HCT116 (cell line): ENCODE measurements around the gene CDH13. TPM values are rescaled to one million over a fixed set of nuclear protein-coding genes. Genes with fewer than 3 reads are reported as not detected.

ENCODE experiments used
- ATAC-seq: fragments of 200-7000 bp; cut with Tn5 transposase; 2 replicates; pipeline ENCODE4 v1.9.1; 2020; ENCODE audit warnings: mild to moderate bottlenecking, moderate library complexity
- BruUV-seq: library from RNA; stranded (reverse); fragments of 400-500 nt; replicated peaks from 2 replicates; lab custom pipeline; 2021; lab: Mats Ljungman, UMichigan
- CTCF ChIA-PET: fragments of 300-600 bp; sonication (Branson Sonifier 250); formaldehyde crosslinking; loops from one replicate; lab custom pipeline; 2021; ENCODE audit warnings: antibody characterized with exemption; lab: Charles Lee
- POLR2A ChIA-PET: fragments of 300-600, 350-600 bp; sonication (Branson Sonifier 250); formaldehyde crosslinking; loops from one replicate; lab custom pipeline; 2021; ENCODE audit warnings: antibody characterized with exemption; lab: Charles Lee
- RAD21 ChIA-PET, 2 experiments: fragments of 300-600 bp; sonication (Branson Sonifier 250); formaldehyde crosslinking; loops; one replicate each; lab custom pipeline; 2023; ENCODE audit warnings: low total read pairs in 2 of 2; ENCODE audit not compliant: uncharacterized antibody in 2 of 2, unreplicated experiment in 2 of 2, low non-redundant PET in 1 of 2; lab: Charles Lee
- DNase-seq: peaks from one replicate; pipeline ENCODE4 v3.0.0-alpha.2; 2010; ENCODE audit warnings: low read depth, low spot score
- H2AFZ ChIP-seq: fragments of 200-600 bp; shearing (Covaris generic), sonication (generic); 2 replicates; pipeline ENCODE4 v1.6.1; 2017; ENCODE audit warnings: low read depth, mixed run types, mixed read lengths, antibody characterized with exemption, low read length; ENCODE audit not compliant: poor library complexity, severe bottlenecking
- H3K27ac ChIP-seq: 2 replicates; pipeline ENCODE4 v1.5.1; 2012; ENCODE audit warnings: low read depth, low read length
- H3K27me3 ChIP-seq: fragments of 200-600 bp; sonication (generic); 2 replicates; pipeline ENCODE4 v1.6.1; 2016; ENCODE audit warnings: mixed run types, low read length, mixed read lengths; ENCODE audit not compliant: insufficient read depth
- H3K36me3 ChIP-seq, 2 experiments: fragments of 200-500 bp in 1 of 2; fragments of 200-600 bp in 1 of 2; sonication (Bioruptor generic) in 1 of 2; sonication (generic) in 1 of 2; 2 replicates each; pipeline versions ENCODE4 v1.5.1 to v1.6.1; 2014 to 2016; ENCODE audit warnings: low read length in 2 of 2, inconsistent platforms in 1 of 2, mixed read lengths in 1 of 2, mixed run types in 1 of 2; ENCODE audit not compliant: insufficient read depth in 2 of 2, control insufficient read depth in 1 of 2
- H3K4me1 ChIP-seq, 2 experiments: fragments of 200-600 bp in 1 of 2; sonication (generic) in 1 of 2; 2 replicates each; pipeline versions ENCODE4 v1.5.1 to v1.6.1; 2012 to 2017; ENCODE audit warnings: low read length in 2 of 2, inconsistent platforms in 1 of 2, mild to moderate bottlenecking in 1 of 2, mixed read lengths in 1 of 2, mixed run types in 1 of 2, moderate library complexity in 1 of 2; ENCODE audit not compliant: insufficient read depth in 2 of 2, control insufficient read depth in 1 of 2
- H3K4me2 ChIP-seq: fragments of 200-600 bp; sonication (generic); 2 replicates; pipeline ENCODE4 v1.6.1; 2017; ENCODE audit warnings: mixed run types, low read length, mixed read lengths
- H3K4me3 ChIP-seq, 2 experiments: fragments of 200-600 bp in 1 of 2; sonication (generic) in 1 of 2; replicated peaks in 1 of 2; 2 replicates each; pipeline ENCODE4 v1.5.1; 2011 to 2016; ENCODE audit warnings: low read length in 2 of 2, control low read depth in 1 of 2, low read depth in 1 of 2, mild to moderate bottlenecking in 1 of 2, mixed read lengths in 1 of 2, mixed run types in 1 of 2
- H3K79me2 ChIP-seq: fragments of 200-600 bp; sonication (generic); 2 replicates; pipeline ENCODE4 v1.6.1; 2017; ENCODE audit warnings: mild to moderate bottlenecking, mixed run types, low read length, moderate library complexity, mixed read lengths; ENCODE audit not compliant: insufficient read depth
- H3K9ac ChIP-seq: fragments of 200-600 bp; sonication (generic); 2 replicates; pipeline ENCODE4 v1.6.1; 2016; ENCODE audit warnings: low read length, mixed read lengths
- H3K9me2 ChIP-seq: fragments of 200-600 bp; sonication (generic), shearing (Covaris generic); 2 replicates; pipeline ENCODE4 v1.6.1; 2017; ENCODE audit warnings: mixed run types, mild to moderate bottlenecking, moderate library complexity; ENCODE audit not compliant: insufficient read depth
- H3K9me3 ChIP-seq, 2 experiments: fragments of 200-500 bp in 1 of 2; fragments of 200-600 bp in 1 of 2; sonication (Bioruptor generic) in 1 of 2; sonication (generic) in 1 of 2; 2 replicates each; pipeline ENCODE4 v1.6.1; 2014 to 2017; ENCODE audit warnings: low read length in 2 of 2, mixed read lengths in 2 of 2, inconsistent platforms in 1 of 2, low read depth in 1 of 2, mild to moderate bottlenecking in 1 of 2, mixed run types in 1 of 2, moderate library complexity in 1 of 2; ENCODE audit not compliant: control insufficient read depth in 1 of 2, insufficient read depth in 1 of 2
- H4K20me1 ChIP-seq: fragments of 200-600 bp; sonication (generic), shearing (Covaris generic); 2 replicates; pipeline ENCODE4 v1.6.1; 2017; ENCODE audit warnings: mixed run types, mild to moderate bottlenecking, moderate library complexity; ENCODE audit not compliant: insufficient read depth
- ATF3 ChIP-seq: IDR thresholded peaks from 2 replicates; pipeline ENCODE4 v1.6.1; 2012
- CBX3 ChIP-seq: IDR thresholded peaks from 2 replicates; pipeline ENCODE4 v1.6.1; 2012; ENCODE audit warnings: low read depth
- CEBPB ChIP-seq: IDR thresholded peaks from 2 replicates; pipeline ENCODE4 v1.6.1; 2012; ENCODE audit warnings: low read depth
- CTCF ChIP-seq, 3 experiments: fragments of 200-600 bp in 1 of 3; sonication (generic) in 1 of 3; IDR thresholded peaks in 2 of 3; conservative IDR thresholded peaks in 1 of 3; 2 replicates each; pipeline ENCODE4 v1.5.1; 2012 to 2017; ENCODE audit warnings: low read depth in 2 of 3, low read length in 2 of 3, antibody characterized with exemption in 1 of 3, borderline replicate concordance in 1 of 3, control low read depth in 1 of 3, mild to moderate bottlenecking in 1 of 3, mixed read lengths in 1 of 3, mixed run types in 1 of 3, moderate library complexity in 1 of 3; ENCODE audit not compliant: insufficient read depth in 1 of 3
- EGR1 ChIP-seq: IDR thresholded peaks from 2 replicates; pipeline ENCODE4 v1.6.1; 2012; ENCODE audit warnings: low read depth
- EZH2 ChIP-seq: fragments of 200-600 bp; sonication (generic); IDR thresholded peaks from 2 replicates; pipeline ENCODE4 v1.6.1; 2017; ENCODE audit warnings: antibody characterized with exemption, mixed run types
- EZH2phosphoT487 ChIP-seq: fragments of 200-600 bp; IDR thresholded peaks from 2 replicates; pipeline ENCODE4 v1.6.1; 2018; ENCODE audit warnings: antibody characterized with exemption, borderline replicate concordance
- FOSL1 ChIP-seq: IDR thresholded peaks from 2 replicates; pipeline ENCODE4 v1.6.1; 2012; ENCODE audit warnings: low read depth
- POLR2A ChIP-seq: IDR thresholded peaks from 2 replicates; pipeline ENCODE4 v1.7.0; 2011; ENCODE audit warnings: borderline replicate concordance; ENCODE audit not compliant: insufficient read depth, insufficient read length; ENCODE audit errors: extremely low read depth
- RAD21 ChIP-seq: IDR thresholded peaks from 2 replicates; pipeline ENCODE4 v1.6.1; 2012; ENCODE audit warnings: low read depth, mild to moderate bottlenecking
- REST ChIP-seq: IDR thresholded peaks from 2 replicates; pipeline ENCODE4 v1.6.1; 2012; ENCODE audit warnings: low read depth
- SIN3A ChIP-seq: IDR thresholded peaks from 2 replicates; pipeline ENCODE4 v1.6.1; 2012; ENCODE audit warnings: low read depth
- SP1 ChIP-seq: IDR thresholded peaks from 2 replicates; pipeline ENCODE4 v1.6.1; 2012; ENCODE audit warnings: low read depth
- TCF7L2 ChIP-seq: IDR thresholded peaks from 2 replicates; pipeline ENCODE4 v1.7.0; 2011; ENCODE audit warnings: borderline replicate concordance, inconsistent platforms; ENCODE audit not compliant: insufficient read depth, insufficient read length; ENCODE audit errors: extremely low read depth
- YY1 ChIP-seq: IDR thresholded peaks from 2 replicates; pipeline ENCODE4 v1.6.1; 2011; ENCODE audit warnings: low read length, low read depth, moderate library complexity, mild to moderate bottlenecking; ENCODE audit not compliant: insufficient replicate concordance; ENCODE audit errors: extremely low read depth
- ZBTB33 ChIP-seq: IDR thresholded peaks from 2 replicates; pipeline ENCODE4 v1.6.1; 2011; ENCODE audit warnings: mild to moderate bottlenecking, low read length, moderate library complexity; ENCODE audit not compliant: insufficient replicate concordance; ENCODE audit errors: extremely low read depth
- ZFX ChIP-seq: fragments of 450-650 bp; IDR thresholded peaks from 2 replicates; pipeline ENCODE4 v1.6.1; 2017
- ZNF274 ChIP-seq: fragments of 200-500 bp; sonication (Bioruptor generic); IDR thresholded peaks from 2 replicates; pipeline ENCODE4 v1.6.1; 2014; ENCODE audit warnings: mild to moderate bottlenecking, low read depth, low read length, inconsistent platforms
- intact Hi-C: fragments of 100-400 bp; cut with micrococcal nuclease; formaldehyde crosslinking; loops from 2 replicates; pipeline ENCODE4 v1.10.0; 2022
- total RNA-seq: library from RNA; stranded (reverse); gene quantifications from one replicate; pipeline ENCODE4 v1.2.1, GENCODE V29; 2021; ENCODE audit not compliant: unreplicated experiment

CDH13 gene
- total RNA-seq, 1 experiment from 2014 or later = not detected

GRCh38 chr16:83475108-83475507, 848.3 kb downstream of the CDH13 start:
- ChIA-PET CTCF (no interaction called here), RAD21 (no interaction called here), POLR2A (no interaction called here)
- ATAC-seq (no peak), DNase-seq (no peak)
- H3K4me1 ChIP-seq = no peaks in the 10 kb centered on the region
- no peaks in the 10 kb centered on the region for H3K9me3 ChIP-seq
- no peaks in the 10 kb centered on the region for H3K79me2 ChIP-seq
- no TSS peak for BruUV-seq
- H3K36me3 ChIP-seq = no peaks in the 10 kb centered on the region
- peaks cover 37% of the 10 kb centered on the region for H3K27me3 ChIP-seq
- H2AFZ ChIP-seq = no peak overlapping the region
- no peak overlapping the region for H3K4me2 ChIP-seq
- H3K27ac ChIP-seq = no peak overlapping the region
- no peak overlapping the region for H3K9ac ChIP-seq
- H3K4me3 ChIP-seq = no peak overlapping the region
- no peaks in the 10 kb centered on the region for H3K9me2 ChIP-seq
- TF ChIP-seq EZH2phosphoT487 (no peak), YY1 (no peak), ZNF274 (no peak), POLR2A (no peak), ZBTB33 (no peak), EGR1 (no peak), CTCF (IDR thresholded peaks at IDR 0.05 in 2 of 3, conservative IDR thresholded peaks at IDR 0.05 in 1 of 3; ENCODE audit: borderline replicate concordance in 1 of 3, insufficient read depth in 1 of 3, low read depth in 2 of 3, low read length in 2 of 3) (no peak), CEBPB (no peak), REST (no peak), EZH2 (no peak), CBX3 (no peak), FOSL1 (no peak), SIN3A (no peak), SP1 (no peak), TCF7L2 (no peak), ATF3 (no peak), RAD21 (no peak), ZFX (no peak)
- no peaks in the 10 kb centered on the region for H4K20me1 ChIP-seq
- intact Hi-C loops = no loop called here
